Measurements from ENCODE around the gene NTN1.

DNA sequence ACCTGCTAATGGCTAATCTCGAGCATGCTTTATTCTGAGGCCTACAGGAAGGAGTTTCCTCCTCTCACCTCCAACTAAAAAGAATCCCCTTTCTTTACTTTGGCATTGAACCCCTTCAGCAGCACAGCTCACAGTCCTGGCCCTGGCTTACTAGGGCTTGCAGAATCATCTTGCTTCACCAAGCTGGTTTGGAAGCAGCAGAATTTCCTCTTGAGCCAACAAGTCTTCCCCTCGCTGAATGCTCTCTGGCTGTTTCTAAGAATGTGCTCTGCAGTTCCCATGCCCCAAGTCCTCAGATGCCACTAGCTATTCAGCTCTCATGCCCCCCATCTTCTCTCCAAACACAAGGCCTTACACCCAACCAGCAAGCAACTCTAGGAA lies 271.2 kb downstream of the NTN1 start:
- TF ChIP-seq GATA2 (IDR thresholded peaks at IDR 0.05; ENCODE audit: low read depth, low read length) (no peak), GATA3 (IDR thresholded peaks at IDR 0.05; ENCODE audit: low read depth, low read length) (no peak)
